GM21576 (cell line): ENCODE results near the gene ZNF22.
"Not testable (repeated sequence)": the region's sequence is repeated elsewhere in the genome, so short reads cannot be mapped to it uniquely, and the experiment has no call there.

ENCODE experiments used
- ATAC-seq: cut with Tn5 transposase; IDR thresholded peaks from one replicate; pipeline ENCODE4 v1.9.1; 2021; ENCODE audit warnings: mild to moderate bottlenecking, moderate library complexity; ENCODE audit not compliant: unreplicated experiment

ZNF22 gene

DNA sequence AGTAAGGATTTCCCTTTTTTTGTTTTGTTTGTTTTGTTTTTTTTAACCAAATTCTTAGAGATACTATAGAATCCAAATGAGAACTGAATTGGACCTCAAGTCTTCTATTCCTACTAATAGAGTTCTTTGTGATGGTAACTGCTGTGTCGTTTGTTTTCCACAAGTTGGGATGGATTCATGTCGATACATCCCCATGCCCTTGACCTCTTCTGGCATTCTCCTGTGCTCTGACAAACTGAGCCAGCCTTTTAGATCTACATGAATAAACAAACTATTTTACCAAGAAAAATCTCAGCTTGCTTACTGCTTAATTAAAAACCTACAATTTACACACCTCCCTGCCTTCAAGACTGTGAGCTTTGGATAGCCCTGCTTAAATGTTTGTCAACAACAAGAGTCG lies 3.9 kb downstream of the ZNF22 start:
- no peak for ATAC-seq

- no peak for ATAC-seq
Measured at GRCh38 chr10:45005284-45005683, 4.6 kb downstream of the ZNF22 start.

DNA sequence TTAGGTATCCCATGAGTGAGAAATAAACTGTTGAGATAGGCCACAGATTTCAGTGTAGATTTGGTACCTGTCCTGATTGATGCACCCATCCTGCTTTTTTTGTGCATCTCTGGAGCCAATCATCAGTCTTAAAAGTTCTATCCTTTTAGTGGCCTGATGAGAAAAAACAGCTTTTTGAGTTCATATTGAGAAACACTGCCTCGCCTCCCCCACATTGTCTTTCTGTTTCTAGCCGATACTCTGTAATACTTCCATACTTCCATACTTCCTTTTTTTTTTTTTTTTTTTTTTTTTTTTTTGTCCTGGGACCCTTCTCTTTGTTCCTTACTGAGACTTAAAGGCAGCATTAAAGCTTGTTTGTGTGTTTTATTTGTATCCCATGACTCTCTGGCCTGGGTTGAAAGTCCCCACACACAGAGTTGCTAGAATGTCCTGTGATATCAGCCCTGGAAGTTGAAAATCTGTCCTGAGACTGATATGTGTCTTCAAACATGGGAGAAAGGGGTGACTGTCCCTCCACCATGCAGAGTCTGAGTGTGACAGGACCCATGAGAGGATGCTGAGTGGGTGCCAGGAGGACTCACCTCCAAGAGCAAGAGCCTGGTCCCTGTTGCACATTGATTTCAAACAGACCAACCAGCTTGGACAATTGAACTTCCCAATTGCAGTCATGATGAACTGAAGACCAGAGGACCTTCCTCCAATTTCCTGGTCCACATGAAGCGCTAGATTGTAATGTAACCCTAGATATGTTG lies 5.7 kb downstream of the ZNF22 start:
- no peak for ATAC-seq

- peak; percentile 95 for ATAC-seq
Measured at GRCh38 chr10:45008524-45009161, 7.9 kb downstream of the ZNF22 start.

DNA sequence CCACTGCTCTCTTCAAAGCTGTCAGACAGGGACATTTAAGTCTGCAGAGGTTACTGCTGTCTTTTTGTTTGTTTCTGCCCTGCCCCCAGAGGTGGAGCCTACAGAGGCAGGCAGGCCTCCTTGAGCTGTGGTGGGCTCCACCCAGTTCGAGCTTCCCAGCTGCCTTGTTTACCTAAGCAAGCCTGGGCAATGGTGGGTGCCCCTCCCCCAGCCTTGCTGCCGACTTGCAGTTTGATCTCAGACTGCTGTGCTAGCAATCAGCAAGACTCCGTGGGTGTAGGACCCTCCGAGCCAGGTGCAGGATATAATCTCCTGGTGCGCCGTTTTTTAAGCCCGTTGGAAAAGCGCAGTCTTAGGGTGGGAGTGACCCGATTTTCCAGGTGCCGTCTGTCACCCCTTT lies 13.8 kb downstream of the ZNF22 start:
- not testable (repeated sequence) for ATAC-seq

- no peak for ATAC-seq
Measured at GRCh38 chr10:45015590-45015989, 14.9 kb downstream of the ZNF22 start.

DNA sequence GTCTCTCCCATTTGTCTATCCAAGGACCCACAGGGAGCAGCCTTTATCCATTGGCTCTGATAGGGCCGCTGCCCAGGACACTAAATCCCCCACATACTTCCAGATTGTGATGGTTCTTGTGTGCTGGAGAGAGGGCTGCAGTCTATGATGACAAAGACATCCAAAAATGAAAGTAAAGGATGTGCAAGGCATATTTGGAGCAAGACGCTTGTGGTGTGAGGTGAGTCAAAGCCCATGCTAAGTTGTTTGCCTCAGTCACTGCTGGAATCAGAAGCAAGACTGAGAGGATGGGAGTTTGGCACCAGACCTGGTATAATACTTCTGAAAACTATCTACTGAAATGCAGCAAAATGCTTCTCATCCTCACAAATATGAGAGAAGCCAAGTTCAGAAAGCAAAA lies 22.7 kb downstream of the ZNF22 start:
- ATAC-seq, result no peak

DNA sequence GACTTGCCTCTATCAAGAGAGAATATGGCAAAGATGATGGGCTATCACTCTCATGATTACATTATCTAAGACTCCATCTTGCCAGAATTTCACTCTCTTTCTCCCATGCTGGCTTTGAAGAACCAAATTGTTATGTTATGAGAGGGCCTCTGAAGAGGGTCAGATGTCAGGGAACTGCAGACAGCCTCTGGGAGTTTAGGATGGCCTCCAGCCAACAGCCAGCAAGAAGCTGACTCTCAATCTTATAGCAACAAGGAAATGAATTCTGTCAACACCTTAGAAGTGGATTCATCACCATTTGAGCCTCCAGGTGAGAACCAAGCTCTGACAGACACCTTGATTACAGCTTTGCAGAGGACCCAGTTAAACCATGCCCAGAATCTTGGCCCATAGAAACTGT lies 33.6 kb downstream of the ZNF22 start:
- ATAC-seq, result no peak

DNA sequence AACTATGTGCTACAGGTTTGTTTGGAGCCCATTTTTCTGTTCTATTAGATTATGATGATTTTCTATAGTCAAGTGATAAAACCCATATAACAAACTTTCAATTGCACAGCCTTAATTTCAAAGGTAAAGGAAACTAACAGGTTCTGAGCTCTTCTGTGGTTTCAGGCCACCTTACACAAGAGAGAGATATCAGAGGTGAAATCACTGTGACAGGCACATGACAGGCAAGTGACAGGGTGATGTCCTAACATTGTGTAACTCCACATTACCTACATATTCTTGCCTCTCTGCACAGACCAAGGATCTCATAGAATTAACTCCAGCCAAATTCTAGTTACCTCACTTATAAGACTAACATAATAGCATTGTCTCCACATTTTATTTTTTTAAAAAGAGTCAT lies 35.0 kb downstream of the ZNF22 start:
- ATAC-seq, result no peak

GRCh38 chr10:45040921-45041542 lies 40.3 kb downstream of the ZNF22 start:
- ATAC-seq, result no peak

DNA sequence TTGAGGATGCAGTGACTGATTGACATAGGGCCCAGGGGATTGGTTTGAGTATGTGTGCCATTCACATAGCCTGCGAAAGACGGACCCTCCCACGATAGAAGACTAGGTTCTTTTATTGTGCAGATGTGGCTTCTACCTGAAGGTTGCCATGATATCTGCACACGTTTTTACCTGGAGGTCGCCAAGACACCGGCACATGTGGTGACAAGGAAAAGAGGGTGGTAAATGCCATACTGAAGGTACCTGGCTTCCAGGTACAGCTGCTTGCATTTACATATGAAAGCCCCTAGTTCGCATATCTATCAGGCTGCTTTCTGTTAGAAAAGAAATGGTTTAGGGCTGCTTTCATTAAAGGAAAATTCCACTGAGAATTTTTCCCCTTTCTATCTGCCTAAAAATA lies 43.6 kb downstream of the ZNF22 start:
- no peak for ATAC-seq

GRCh38 chr10:45050551-45051235 lies 50.0 kb downstream of the ZNF22 start:
- ATAC-seq, result no peak

- ATAC-seq, result no peak
Measured at GRCh38 chr10:45052700-45053099, 52.0 kb downstream of the ZNF22 start.

DNA sequence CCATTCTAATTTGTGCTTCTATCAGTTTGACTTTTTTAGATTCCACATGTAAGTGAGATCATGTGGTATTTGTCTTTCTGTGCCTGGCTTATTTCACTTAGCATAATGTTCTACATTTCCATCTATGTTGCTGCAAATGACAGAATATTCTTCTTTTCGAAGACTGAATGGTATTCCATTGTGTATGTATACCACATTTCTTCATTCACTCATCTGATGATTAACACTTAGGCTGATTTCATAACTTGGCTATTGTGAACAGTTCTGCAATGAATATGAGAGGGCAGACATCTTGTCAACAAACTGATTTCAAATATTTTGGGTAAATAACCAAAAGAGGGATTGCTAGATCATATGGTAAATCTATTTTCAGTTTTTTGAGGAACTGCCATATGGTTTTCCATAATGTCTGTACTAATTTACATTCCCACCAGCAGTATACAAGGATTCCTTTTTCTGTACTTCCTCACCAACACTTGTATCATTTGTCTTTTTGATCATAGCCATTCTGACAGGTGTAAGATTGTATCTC lies 52.9 kb downstream of the ZNF22 start:
- no peak for ATAC-seq
